Spinal cord (tissue), 10 donors: ENCODE results near the gene NEUROD6. TPM values are rescaled to one million over a fixed set of nuclear protein-coding genes. Genes with fewer than 3 reads are reported as not detected.

Experiments used
- DNase-seq, 6 donors: peaks; one replicate each; pipeline versions ENCODE4 v3.0.0 to v3.0.0-alpha.2; 2013 to 2015; ENCODE audit warnings: low spot score in 6 of 6, low read depth in 4 of 6
- H3K27ac ChIP-seq: one replicate; pipeline ENCODE4 v1.5.1; 2013; ENCODE audit warnings: low read depth, low read length, control low read depth
- H3K27me3 ChIP-seq: one replicate; pipeline ENCODE4 v1.6.1; 2013; ENCODE audit warnings: low read length; ENCODE audit not compliant: control insufficient read depth, insufficient read depth
- H3K36me3 ChIP-seq: one replicate; pipeline ENCODE4 v1.6.1; 2013; ENCODE audit warnings: low read length; ENCODE audit not compliant: control insufficient read depth, insufficient read depth
- H3K4me1 ChIP-seq: one replicate; pipeline ENCODE4 v1.6.1; 2013; ENCODE audit warnings: low read length; ENCODE audit not compliant: control insufficient read depth, insufficient read depth
- H3K4me3 ChIP-seq: one replicate; pipeline ENCODE4 v1.5.1; 2013; ENCODE audit warnings: low read depth, low read length, control low read depth
- H3K9me3 ChIP-seq: one replicate; pipeline ENCODE4 v1.6.1; 2013; ENCODE audit warnings: low read length; ENCODE audit not compliant: control insufficient read depth, insufficient read depth
- WGBS: methylation state at CpG from one replicate; pipeline ENCODE4 v1.1.5; 2013; ENCODE audit warnings: missing lambda C conversion rate; ENCODE audit not compliant: insufficient coverage; 5-methylcytosine and 5-hydroxymethylcytosine counted together
- polyA plus RNA-seq, 2 donors: library from polyadenylated mRNA; unstranded; fragments of 120-200 nt; gene quantifications; one replicate each; pipeline ENCODE4 v1.2.1, GENCODE V29; 2013; ENCODE audit not compliant: insufficient read length in 2 of 2
- small RNA-seq: library from RNA; depleted of rRNA; stranded (forward); fragments of <200 nt; gene quantifications from one replicate; pipeline ENCODE3, GENCODE V24; 2014; ENCODE audit warnings: low replicate concordance
- total RNA-seq, 2 donors: library from RNA; depleted of rRNA in 1 of 2; stranded (reverse); fragments of 120-200 nt in 1 of 2; fragments of >200 nt in 1 of 2; gene quantifications; one replicate each; pipeline versions ENCODE4 v1.2.3 to v1.2.4, GENCODE V29; 2013 to 2014
- donor health status: healthy.

Gene NEUROD6
- total and polyA plus RNA-seq, 4 donors = 8.0 to 17.1 (median 11.9) TPM

DNA sequence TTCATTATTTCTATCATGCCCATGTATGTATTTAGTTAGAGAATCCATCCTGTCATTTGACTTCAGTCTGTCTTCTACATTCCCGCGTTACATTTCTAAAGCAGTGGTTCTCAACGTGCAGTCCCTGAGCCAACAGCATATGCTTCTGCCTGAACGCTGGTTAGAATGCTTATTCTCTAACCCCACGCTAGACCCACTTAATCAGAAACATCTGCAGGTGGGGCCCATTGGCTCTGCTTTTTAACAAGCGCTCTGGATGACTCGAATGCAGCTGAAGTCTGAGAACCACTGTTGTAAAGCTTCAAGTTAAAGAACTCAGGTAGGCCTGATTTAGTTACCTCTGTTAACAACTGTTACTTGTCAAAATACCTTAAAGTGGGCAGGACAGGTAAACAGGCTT, 38.2 kb downstream of the NEUROD6 start:
- WGBS = 58% methylated on average over 5 of the region's 7 CpGs
- peak in 2 of 6 donors; percentile 6 to 26 for DNase-seq
- H3K9me3 ChIP-seq = no peaks in the 10 kb centered on the region

DNA sequence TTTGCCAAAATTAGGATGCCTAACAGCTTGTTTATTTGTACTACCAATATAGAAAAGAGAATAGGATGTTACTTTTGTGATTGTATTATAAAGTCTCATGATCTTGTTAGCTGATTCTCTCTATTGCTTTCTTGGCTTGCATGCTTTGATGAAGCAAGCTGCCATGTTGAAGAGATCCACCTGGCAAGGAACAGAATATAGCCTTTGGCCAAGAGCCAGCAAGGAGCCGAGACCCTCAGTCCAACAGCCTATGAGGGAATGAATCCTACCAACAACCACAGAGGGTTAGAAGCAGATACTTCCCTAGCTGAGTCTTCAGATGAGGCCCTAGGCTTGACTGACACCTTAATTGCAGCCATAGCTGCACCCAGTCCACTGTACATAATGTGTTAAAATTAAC, 41.2 kb downstream of the NEUROD6 start:
- H3K9me3 ChIP-seq = no peaks in the 10 kb centered on the region
- H3K4me1 ChIP-seq = no peaks in the 10 kb centered on the region
- H3K27me3 ChIP-seq = no peaks in the 10 kb centered on the region
- H3K36me3 ChIP-seq = no peaks in the 10 kb centered on the region
- 100% methylated on average over 1 of the region's 1 CpG for WGBS
- no peak for DNase-seq
- H3K27ac ChIP-seq = no peak overlapping the region
- no peak overlapping the region for H3K4me3 ChIP-seq

More for the DNA sequence above, 38.2 kb downstream of the NEUROD6 start:
- Histone ChIP-seq H3K27ac (no peak overlapping the region), H3K27me3 (no peaks in the 10 kb centered on the region), H3K36me3 (no peaks in the 10 kb centered on the region), H3K4me1 (no peaks in the 10 kb centered on the region), H3K4me3 (no peak overlapping the region)

DNA sequence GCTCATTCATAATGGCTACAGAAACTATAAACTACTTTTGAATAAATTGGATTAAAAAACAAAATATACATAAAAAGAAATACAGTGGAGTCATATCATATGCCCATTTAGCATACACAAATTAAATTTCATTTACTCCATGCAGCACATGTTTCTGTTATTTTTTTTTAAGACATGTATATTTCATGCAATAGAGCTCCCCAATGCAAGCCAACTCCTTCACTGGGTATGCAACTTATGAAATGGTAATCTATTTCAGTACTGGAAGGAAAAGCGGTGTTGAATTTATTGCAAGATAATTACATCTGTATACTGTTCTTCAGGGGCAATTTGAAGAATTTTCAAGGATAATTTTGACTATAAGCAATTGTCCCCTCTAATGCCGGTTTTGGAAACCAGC, 49.9 kb downstream of the NEUROD6 start:
- WGBS = no CpG with 5 or more reads among the region's 2 CpGs

More for the DNA sequence above, 49.9 kb downstream of the NEUROD6 start:
- Histone ChIP-seq H3K4me1 (no peaks in the 10 kb centered on the region), H3K36me3 (no peaks in the 10 kb centered on the region), H3K4me3 (no peak overlapping the region), H3K9me3 (no peaks in the 10 kb centered on the region), H3K27me3 (no peaks in the 10 kb centered on the region), H3K27ac (no peak overlapping the region)
- DNase-seq = peak in 1 of 6 donors; percentile 53

Small RNA genes within 50 kb of the gene (small RNA-seq; reads per million reads assigned to genes)
- gene AC006380.1 = not detected

Other genes starting within 250 kb of the NEUROD6 start
- gene ITPRID1, start 173.4 kb upstream of the NEUROD6 start, total RNA-seq = under 1 TPM in 1 of 2 donors, not detected in 1; 0.11 TPM
- under 1 TPM in 1 of 2 donors, not detected in 1; 0.09 TPM for gene ITPRID1, start 173.4 kb upstream of the NEUROD6 start, polyA plus RNA-seq